Measurements from ENCODE around the gene SOX10. TPM values are rescaled to one million over a fixed set of nuclear protein-coding genes. Genes with fewer than 3 reads are reported as not detected.
A peak's percentile ranks its signal among the peaks of the same experiment; 100 is the strongest.

SOX10 gene
- total RNA-seq, 1 experiment from 2014 or later = not detected

DNA sequence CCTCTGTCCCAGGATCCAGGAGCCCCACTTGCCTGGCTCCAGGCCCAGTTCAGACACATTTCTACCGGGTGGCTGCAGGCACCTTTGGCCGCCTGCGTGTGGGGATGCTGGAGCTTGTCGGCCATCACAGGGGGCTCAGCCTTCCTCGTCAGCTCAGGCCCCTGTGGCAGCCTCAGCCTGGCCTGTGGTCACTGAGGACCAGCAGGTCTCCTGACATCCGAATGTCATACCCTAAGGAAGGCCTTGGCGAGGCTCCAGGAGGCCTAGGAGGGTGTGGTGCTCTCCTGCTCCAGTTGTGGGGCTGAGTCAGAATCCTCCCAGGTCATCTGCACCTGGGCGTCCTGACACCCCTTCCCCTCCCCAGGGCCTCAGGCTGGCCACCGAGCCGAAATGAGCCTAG is 14.9 kb upstream of the SOX10 start:
- Histone ChIP-seq H3K9me3 (replicated peaks) (no peaks in the 10 kb centered on the region), H3K36me3 (no peaks in the 10 kb centered on the region), H3K27ac (no peak overlapping the region), H3K27me3 (0 out of 2 replicates have a peak, but pooled peaks cover 5% of the 10 kb centered on the region), H3K4me1 (peaks cover 24% of the 10 kb centered on the region), H3K4me3 (no peak overlapping the region)
- DNase-seq = no peak

DNA sequence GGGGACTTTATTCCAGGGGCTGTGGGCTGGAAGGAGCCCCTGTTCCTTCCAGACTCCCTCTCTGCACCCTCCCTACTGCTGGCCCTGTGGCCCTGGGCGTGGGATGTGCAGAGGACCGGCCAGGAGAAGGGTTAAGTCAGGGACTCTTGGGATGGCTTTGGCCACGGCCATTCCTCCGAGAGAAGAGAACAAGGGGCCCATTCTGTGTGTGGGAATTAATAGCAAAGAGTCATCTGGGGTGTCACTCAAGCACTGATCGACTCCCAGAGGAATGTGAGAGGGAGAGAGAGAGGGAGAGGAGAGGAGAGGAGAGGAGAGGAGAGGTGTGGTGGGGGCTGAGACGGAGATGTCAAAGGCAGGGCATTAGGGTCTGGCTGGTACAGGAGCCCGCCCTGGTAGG is 14.2 kb upstream of the SOX10 start:
- Histone ChIP-seq H3K4me3 (no peak overlapping the region), H3K9me3 (replicated peaks) (no peaks in the 10 kb centered on the region), H3K36me3 (no peaks in the 10 kb centered on the region), H3K27ac (no peak overlapping the region), H3K4me1 (peaks cover 24% of the 10 kb centered on the region), H3K27me3 (0 out of 2 replicates have a peak, but pooled peaks cover 5% of the 10 kb centered on the region)
- DNase-seq = peak in 1 of 2 experiments; percentile 32

DNA sequence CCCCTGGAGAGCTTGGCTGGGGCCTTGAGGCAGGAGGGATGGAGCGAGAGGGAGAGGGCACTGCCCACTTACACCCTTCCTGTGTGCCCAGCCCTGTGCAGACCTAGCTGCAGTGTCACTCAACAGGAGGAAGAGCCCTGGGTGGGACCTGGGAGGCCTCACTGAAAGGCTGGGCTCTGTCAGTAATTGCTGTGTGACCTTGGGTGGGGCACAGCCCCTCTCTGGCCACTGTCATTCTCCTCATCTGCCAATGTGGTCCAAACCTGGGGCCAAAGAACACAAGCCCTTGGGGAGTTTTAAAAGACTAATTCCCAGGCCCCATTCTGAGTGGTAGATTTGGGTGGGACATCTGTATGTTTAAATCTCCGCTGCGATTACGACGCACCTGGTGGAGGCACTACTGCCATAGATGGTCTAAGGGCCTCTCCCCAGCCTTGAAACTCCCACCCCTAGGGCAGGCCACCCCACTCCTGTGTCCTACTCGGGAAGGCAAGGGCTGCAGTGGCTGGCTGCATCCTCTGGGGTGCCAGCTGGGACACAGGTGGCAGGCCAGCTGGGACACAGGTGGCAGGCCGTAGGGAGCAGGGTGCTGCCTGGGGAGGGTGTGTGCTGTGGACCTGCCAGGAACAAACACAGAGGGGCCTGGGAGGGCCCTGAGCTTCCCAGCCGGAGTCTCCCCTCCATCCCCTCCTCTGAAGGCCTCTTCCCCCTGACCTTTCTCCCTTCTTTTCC is 12.3 kb upstream of the SOX10 start:
- no peak for DNase-seq
- no peak overlapping the region for H3K27ac ChIP-seq
- H3K9me3 ChIP-seq (replicated peaks) = no peaks in the 10 kb centered on the region
- no peaks in the 10 kb centered on the region for H3K36me3 ChIP-seq
- H3K4me1 ChIP-seq = peaks cover 24% of the 10 kb centered on the region
- H3K27me3 ChIP-seq = 0 out of 2 replicates have a peak, but pooled peaks cover 5% of the 10 kb centered on the region
- no peak overlapping the region for H3K4me3 ChIP-seq

DNA sequence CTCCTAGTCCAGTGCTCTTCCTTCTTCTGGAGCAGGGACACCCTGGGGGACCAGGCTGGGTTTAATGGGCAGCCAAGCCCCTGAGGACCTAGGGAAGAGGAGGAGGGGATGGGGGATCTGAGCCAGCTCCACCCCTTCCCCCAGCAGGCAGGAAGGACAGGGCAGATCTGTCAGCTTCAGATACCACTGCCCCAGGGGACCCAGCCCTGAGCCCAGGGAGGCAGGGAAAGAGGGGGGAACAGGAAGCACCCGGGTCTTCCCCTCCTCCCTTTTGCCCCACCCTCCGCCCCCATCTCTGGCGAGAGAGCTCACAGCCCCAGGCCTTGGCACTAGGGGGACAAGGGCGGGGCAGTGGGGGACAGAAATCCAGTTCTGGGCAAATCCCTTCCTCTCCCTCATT is 11.7 kb upstream of the SOX10 start:
- Histone ChIP-seq H3K27me3 (0 out of 2 replicates have a peak, but pooled peaks cover 5% of the 10 kb centered on the region), H3K36me3 (no peaks in the 10 kb centered on the region), H3K4me1 (peaks cover 24% of the 10 kb centered on the region), H3K27ac (no peak overlapping the region), H3K4me3 (no peak overlapping the region), H3K9me3 (replicated peaks) (no peaks in the 10 kb centered on the region)
- DNase-seq = no peak

DNA sequence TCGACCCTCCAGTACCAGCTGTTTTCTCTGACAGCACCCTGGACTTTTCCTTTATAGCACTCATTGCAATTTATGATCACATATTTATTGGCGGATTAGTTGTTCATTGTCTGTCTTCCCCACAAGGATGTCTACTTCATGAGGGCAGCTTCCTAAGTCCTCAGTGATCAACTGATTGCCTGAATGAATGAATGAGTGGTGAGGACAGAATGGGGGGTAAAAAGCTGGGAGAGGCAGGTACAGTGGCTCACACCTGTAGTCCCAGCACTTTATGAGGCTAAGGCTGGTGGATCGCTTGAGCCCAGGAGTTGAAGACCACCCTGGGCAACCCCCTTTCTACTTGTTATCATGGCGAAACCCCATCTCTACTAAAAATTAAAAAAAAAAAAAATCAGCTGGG is 11.1 kb upstream of the SOX10 start:
- peaks cover 23% of the 10 kb centered on the region for H3K4me1 ChIP-seq
- no peak overlapping the region for H3K4me3 ChIP-seq
- H3K27ac ChIP-seq = no peak overlapping the region
- H3K9me3 ChIP-seq (replicated peaks) = no peaks in the 10 kb centered on the region
- H3K36me3 ChIP-seq = no peaks in the 10 kb centered on the region
- no peak for DNase-seq
- H3K27me3 ChIP-seq = 0 out of 2 replicates have a peak, but pooled peaks cover 5% of the 10 kb centered on the region

DNA sequence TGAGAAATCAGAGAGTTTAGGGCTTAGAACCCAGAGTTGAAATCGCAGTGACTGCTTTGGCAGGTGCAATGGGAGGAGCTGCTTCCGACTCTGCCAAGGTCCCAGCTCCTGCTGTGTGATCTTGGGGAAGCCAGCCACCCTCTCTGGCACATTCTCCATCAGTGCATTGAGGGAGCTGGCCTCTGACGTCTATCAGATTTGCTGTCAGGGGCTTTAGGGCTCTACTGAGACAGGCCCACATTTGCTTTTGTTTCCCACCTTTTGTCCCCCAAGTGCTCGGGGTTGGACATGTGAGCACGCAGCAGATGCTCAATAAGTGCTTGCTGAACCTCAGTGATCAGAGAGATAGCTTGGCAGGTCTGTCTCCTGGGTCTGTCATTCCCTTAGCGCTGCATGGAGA is 10.6 kb upstream of the SOX10 start:
- Histone ChIP-seq H3K4me3 (no peak overlapping the region), H3K27me3 (0 out of 2 replicates have a peak, but pooled peaks cover 5% of the 10 kb centered on the region), H3K4me1 (peaks cover 19% of the 10 kb centered on the region), H3K27ac (no peak overlapping the region), H3K36me3 (no peaks in the 10 kb centered on the region), H3K9me3 (replicated peaks) (no peaks in the 10 kb centered on the region)
- DNase-seq = no peak

DNA sequence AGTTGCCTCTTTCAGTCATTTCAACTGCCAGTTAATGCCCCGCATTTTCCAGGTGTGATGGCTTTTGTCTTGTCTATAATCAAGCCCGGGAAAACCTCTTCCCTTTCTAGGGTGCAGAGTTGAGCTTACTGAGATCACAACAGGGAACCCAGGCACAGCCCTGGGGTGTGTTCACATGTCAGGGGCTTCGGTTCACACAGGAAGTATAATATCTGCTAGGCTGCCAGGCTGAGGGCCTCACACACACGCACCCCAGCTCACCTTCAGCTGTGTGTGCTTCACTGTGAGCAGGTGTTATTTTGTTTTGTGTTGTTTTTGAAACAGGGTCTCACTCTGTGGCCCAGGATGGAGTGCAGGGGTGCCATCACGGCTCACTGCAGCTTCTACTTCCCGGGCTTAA is 9.7 kb upstream of the SOX10 start:
- peaks cover 11% of the 10 kb centered on the region for H3K4me1 ChIP-seq
- no peaks in the 10 kb centered on the region for H3K9me3 ChIP-seq (replicated peaks)
- H3K4me3 ChIP-seq = no peak overlapping the region
- DNase-seq = no peak
- no peak overlapping the region for H3K27ac ChIP-seq
- no peaks in the 10 kb centered on the region for H3K36me3 ChIP-seq
- H3K27me3 ChIP-seq = 0 out of 2 replicates have a peak, but pooled peaks cover 5% of the 10 kb centered on the region

DNA sequence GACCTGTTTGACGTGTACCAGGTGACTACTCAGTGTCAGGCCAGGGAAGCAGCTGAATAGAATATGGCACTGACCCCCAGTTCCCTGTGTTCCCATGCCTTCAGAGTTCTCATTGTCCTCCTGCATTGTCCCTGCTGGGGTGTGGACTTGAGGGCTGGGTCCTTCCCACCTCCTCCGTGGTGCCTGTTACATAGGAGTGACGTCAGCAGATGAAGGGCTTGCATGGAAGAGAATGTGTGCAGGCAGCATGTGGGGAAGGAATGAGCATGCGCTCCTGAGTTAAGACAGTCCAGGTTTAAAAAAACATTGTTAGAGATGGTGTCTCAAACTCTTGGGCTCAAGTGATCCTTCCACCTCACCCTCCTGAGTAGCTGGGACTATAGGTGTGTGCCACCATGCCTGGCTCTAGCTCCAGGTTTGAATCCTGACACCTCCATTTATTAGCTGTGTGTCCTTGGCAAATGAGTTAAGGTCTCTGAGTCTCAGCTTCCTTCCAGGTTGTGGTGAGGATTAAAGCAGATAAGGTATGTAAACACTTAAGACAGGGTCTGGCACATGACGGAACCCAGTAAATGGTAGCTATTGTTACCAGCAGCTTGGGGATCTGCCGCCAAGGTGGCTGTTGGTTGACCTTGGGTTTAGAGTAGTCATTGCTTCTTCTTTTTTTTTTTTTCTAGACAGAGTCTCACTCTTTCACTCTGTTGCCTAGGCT is 7.5 kb upstream of the SOX10 start:
- no peak overlapping the region for H3K27ac ChIP-seq
- no peaks in the 10 kb centered on the region for H3K27me3 ChIP-seq
- H3K4me3 ChIP-seq = no peak overlapping the region
- no peaks in the 10 kb centered on the region for H3K9me3 ChIP-seq (replicated peaks)
- H3K4me1 ChIP-seq = no peaks in the 10 kb centered on the region
- H3K36me3 ChIP-seq = no peaks in the 10 kb centered on the region
- DNase-seq = no peak

DNA sequence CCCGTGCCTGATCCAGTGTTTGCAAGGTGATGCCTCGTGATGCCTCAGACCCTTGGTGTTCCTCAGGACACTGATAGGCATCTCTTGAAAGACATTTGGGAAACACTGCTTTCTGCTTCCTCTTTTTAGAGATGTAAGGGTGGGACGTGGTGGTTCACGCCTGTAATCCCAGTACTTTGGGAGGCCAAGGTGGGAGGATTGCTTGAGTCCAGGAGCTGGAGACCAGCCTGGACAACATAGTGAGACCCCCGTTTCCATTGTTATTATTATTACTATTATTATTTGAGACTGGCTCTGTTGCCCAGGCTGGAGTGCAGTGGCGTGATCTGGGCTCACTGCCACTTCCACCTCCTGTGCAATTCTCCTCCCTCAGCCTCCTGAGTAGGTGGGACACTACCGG is 6.5 kb upstream of the SOX10 start:
- no peaks in the 10 kb centered on the region for H3K4me1 ChIP-seq
- no peaks in the 10 kb centered on the region for H3K36me3 ChIP-seq
- no peak overlapping the region for H3K4me3 ChIP-seq
- DNase-seq = no peak
- no peaks in the 10 kb centered on the region for H3K9me3 ChIP-seq (replicated peaks)
- H3K27ac ChIP-seq = no peak overlapping the region
- no peaks in the 10 kb centered on the region for H3K27me3 ChIP-seq

DNA sequence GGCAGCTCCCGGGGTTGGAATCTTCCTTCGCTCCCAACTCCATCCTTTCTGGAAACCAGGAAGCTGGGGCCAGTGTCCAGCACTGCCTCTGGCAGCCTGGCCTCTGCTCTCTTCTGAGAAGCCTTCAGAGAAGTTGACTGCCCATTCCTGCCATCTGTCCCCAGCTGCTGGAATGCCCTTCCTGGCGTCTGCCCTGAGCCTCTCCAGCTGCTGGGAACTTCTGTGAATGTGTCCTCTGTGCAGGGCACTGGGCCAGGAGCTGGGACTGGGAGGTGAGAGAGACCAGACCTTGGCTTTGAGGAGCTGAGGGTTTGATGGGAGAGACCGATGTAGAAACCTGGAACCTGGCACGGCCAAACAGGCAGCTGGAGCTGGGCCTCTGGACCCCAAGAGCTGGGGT is 5.9 kb upstream of the SOX10 start:
- Histone ChIP-seq H3K27ac (no peak overlapping the region), H3K4me1 (no peaks in the 10 kb centered on the region)

DNA sequence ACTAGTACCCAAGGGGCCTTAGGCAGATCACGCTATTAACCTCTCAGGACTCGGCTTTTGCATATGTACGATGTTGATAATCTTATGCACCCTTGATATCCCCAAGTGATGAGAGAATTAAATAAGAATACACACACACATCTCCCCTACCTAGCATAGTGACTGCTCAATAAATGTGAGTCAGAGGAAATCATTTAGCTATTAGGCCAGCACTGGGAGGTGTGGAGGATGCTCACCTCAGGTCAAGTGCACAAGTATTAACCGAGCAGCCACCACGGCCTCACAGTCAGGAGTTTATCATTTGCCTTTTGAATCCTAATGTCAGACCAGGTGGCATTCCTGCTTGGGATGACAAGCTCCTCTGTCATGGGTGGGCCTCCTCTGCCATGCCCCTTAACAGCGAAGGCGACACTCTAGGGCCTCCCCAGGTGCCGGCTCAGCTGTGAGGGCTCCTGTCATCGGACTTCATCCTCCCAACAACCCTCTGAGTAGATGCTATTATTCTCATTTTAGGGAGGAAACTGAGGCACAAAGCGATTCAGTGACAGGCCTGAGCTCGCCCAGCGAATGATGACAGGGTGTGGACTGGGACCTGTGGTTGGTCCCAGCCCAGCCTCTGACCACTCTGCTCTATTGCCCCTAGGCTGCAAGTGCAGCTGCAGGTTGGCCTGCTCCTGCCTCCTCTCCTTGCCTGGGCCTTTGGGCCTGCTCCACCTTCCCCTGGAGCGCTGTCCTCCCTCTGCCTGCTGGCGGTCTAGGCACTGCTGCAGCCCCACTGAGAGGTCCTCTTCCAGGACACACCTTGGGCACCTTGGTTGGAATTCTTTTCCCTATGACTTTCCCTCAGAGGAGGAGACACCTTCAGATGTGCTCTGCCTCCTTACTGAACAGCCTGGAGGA is 5.0 kb upstream of the SOX10 start:
- no peak overlapping the region for H3K27ac ChIP-seq

More for the DNA sequence above, 5.9 kb upstream of the SOX10 start:
- Histone ChIP-seq H3K36me3 (no peaks in the 10 kb centered on the region), H3K27me3 (no peaks in the 10 kb centered on the region), H3K9me3 (replicated peaks) (no peaks in the 10 kb centered on the region), H3K4me3 (no peak overlapping the region)
- DNase-seq = no peak

DNA sequence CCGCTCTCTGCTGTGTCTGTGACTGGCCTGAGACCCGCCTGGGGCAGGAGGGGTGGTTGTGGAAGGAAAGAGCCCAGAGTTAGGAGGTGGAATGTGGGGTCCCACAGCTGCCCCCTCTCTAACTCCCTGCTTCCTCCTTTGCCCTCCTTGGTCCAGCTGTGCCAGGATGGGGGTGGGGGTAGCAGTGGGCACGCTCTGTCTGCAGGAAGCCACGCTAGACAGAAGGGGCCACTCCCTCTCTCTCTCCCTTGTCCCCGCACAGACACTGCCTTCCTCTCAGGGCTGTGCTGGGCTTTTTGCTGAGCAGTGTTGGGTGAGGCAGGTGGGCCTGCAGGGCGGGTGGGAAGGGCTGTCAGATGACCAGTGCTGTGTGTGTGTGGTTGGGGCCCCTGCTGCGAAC is 2.0 kb upstream of the SOX10 start:
- H3K4me3 ChIP-seq = no peak overlapping the region
- no peak for DNase-seq
- no peaks in the 10 kb centered on the region for H3K27me3 ChIP-seq
- no peaks in the 10 kb centered on the region for H3K9me3 ChIP-seq (replicated peaks)
- H3K36me3 ChIP-seq = no peaks in the 10 kb centered on the region
- H3K4me1 ChIP-seq = no peaks in the 10 kb centered on the region
- no peak overlapping the region for H3K27ac ChIP-seq

More for the DNA sequence above, 5.0 kb upstream of the SOX10 start:
- DNase-seq = no peak
- Histone ChIP-seq H3K4me3 (no peak overlapping the region), H3K4me1 (no peaks in the 10 kb centered on the region), H3K9me3 (replicated peaks) (no peaks in the 10 kb centered on the region), H3K27me3 (no peaks in the 10 kb centered on the region), H3K36me3 (no peaks in the 10 kb centered on the region)

DNA sequence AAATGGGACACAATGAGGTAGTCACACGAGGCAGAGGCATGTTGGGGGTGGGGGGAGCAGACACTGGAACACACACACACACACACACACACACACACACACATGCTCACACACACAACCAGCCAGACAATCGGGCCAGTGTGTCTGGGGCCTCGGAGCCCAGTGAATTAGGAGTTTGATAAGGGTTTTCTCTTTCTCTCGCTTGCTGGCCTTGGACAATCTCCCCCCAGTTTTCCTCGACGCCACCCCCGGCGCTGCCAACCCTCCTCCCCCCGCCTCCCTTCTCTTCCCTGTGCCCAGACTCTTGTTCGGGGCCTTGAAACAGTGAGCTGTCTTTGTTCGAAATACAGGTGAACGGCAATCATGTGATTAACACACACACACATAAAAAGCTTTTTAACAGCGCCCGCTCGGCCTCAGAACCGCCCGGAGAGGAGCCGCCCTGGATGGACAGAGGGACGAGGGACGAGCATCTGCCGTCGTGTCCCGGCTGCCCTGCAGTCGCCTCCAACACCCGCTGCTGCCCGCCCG is 1.5 kb upstream of the SOX10 start:
- DNase-seq = no peak
- H3K27ac ChIP-seq = no peak overlapping the region
- H3K9me3 ChIP-seq (replicated peaks) = no peaks in the 10 kb centered on the region
- no peaks in the 10 kb centered on the region for H3K27me3 ChIP-seq
- H3K4me3 ChIP-seq = no peak overlapping the region
- H3K4me1 ChIP-seq = no peaks in the 10 kb centered on the region
- H3K36me3 ChIP-seq = no peaks in the 10 kb centered on the region

DNA sequence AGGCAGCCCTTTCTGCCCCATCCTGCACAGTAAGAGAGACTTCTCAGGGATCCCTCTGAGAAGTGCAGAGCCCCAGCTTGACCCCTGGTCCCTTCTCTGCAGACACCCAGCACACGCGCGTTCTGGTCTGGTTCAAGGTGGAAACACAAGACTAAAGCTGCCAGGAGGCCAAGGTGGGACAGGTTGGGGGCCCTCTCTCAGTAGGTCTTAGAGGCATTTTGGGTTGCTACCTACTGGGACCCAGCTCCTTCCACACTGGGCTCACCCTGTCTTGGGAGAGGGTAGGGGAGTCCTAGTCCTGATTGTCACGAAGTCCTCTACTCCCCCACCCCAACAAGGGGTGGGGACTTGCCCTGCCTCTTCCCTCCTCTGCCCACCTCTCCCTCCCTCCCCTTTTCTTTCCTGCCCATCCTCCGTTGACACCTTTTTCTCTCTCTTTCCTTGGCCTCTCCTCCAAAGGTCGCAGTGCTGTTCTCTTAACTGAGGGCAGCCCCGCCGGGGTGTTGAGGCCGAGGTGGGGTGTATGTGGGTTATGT is 763 bp upstream of the SOX10 start:
- DNase-seq = no peak
- H3K27ac ChIP-seq = no peak overlapping the region
- no peak overlapping the region for H3K4me3 ChIP-seq
- H3K9me3 ChIP-seq (replicated peaks) = no peaks in the 10 kb centered on the region
- no peaks in the 10 kb centered on the region for H3K36me3 ChIP-seq
- H3K27me3 ChIP-seq = no peaks in the 10 kb centered on the region
- no peaks in the 10 kb centered on the region for H3K4me1 ChIP-seq
